Fibroblast of peridontal ligament (primary cell): ENCODE data around the gene KIAA2012.
"Not testable (repeated sequence)": the region's sequence is repeated elsewhere in the genome, so short reads cannot be mapped to it uniquely, and the experiment has no call there.

Experiments used
- DNase-seq: peaks from one replicate; pipeline ENCODE4 v3.0.0-alpha.2; 2010; ENCODE audit errors: extremely low read depth

Gene KIAA2012

GRCh38 chr2:202115479-202115971, 42.5 kb downstream of the KIAA2012 start:
- DNase-seq: peak; percentile 89

- DNase-seq: no peak
Observed at GRCh38 chr2:202116691-202117090, 43.6 kb downstream of the KIAA2012 start.

- DNase-seq: no peak
Observed at GRCh38 chr2:202118168-202118567, 45.1 kb downstream of the KIAA2012 start.

- no peak for DNase-seq
Observed at GRCh38 chr2:202120828-202121227, 47.8 kb downstream of the KIAA2012 start.

- no peak for DNase-seq
Observed at GRCh38 chr2:202121532-202122162, 48.6 kb downstream of the KIAA2012 start.

- DNase-seq: no peak
Observed at GRCh38 chr2:202122163-202122540, 49.1 kb downstream of the KIAA2012 start.

GRCh38 chr2:202122980-202123720, 50.1 kb downstream of the KIAA2012 start:
- peak; percentile 45 for DNase-seq

- no peak for DNase-seq
Observed at GRCh38 chr2:202124286-202124685, 51.2 kb downstream of the KIAA2012 start.

- DNase-seq: no peak
Observed at GRCh38 chr2:202127687-202128331, 54.8 kb downstream of the KIAA2012 start.

GRCh38 chr2:202129841-202130240, 56.8 kb downstream of the KIAA2012 start:
- no peak for DNase-seq

GRCh38 chr2:202133200-202133908, 60.3 kb downstream of the KIAA2012 start:
- DNase-seq: no peak

GRCh38 chr2:202133909-202134265, 60.8 kb downstream of the KIAA2012 start:
- no peak for DNase-seq

GRCh38 chr2:202135091-202135874, 62.2 kb downstream of the KIAA2012 start:
- DNase-seq: peak; percentile 100

- DNase-seq: not testable (repeated sequence)
Observed at GRCh38 chr2:202136039-202136438, 63.0 kb downstream of the KIAA2012 start.

GRCh38 chr2:202136526-202136925, 63.5 kb downstream of the KIAA2012 start:
- DNase-seq: no peak

- peak; percentile 59 for DNase-seq
Observed at GRCh38 chr2:202140522-202141252, 67.6 kb downstream of the KIAA2012 start.

GRCh38 chr2:202141329-202141947, 68.4 kb downstream of the KIAA2012 start:
- DNase-seq: no peak

GRCh38 chr2:202142540-202142939, 69.5 kb downstream of the KIAA2012 start:
- no peak for DNase-seq

GRCh38 chr2:202147775-202148174, 74.7 kb downstream of the KIAA2012 start:
- DNase-seq: peak; percentile 48

- DNase-seq: no peak
Observed at GRCh38 chr2:202148515-202149154, 75.6 kb downstream of the KIAA2012 start.
